ENCODE results near the gene THEM4. TPM values are rescaled to one million over a fixed set of nuclear protein-coding genes. Genes with fewer than 3 reads are reported as not detected.

The THEM4 gene
- total RNA-seq, 1 experiment from 2014 or later = 18.6 TPM

- CTCF ChIA-PET = interaction anchor here (0.5 to 2.5 kb wide), 7 partner anchors 9 to 245 kb away, joined by 3 to 7 read pairs (median 5); no protein-coding TSS in a partner anchor
- no peaks in the 10 kb centered on the region for H3K9me3 Mint-ChIP-seq (ENCODE audit: low read depth, unreplicated experiment)
- H3K4me1 Mint-ChIP-seq (ENCODE audit: low read depth, unreplicated experiment) = peaks cover 51% of the 10 kb centered on the region
- H3K36me3 Mint-ChIP-seq (ENCODE audit: insufficient read depth, unreplicated experiment) = peaks cover 34% of the 10 kb centered on the region
- DNase-seq = no peak
- intact Hi-C loops (cut with micrococcal nuclease; ENCODE audit: unreplicated experiment) = loop anchor here (5.0 to 10.0 kb wide), 3 partner anchors 222 to 644 kb away; partner anchors contain the start of genes PIP5K1A and VPS72
- H3K27me3 Mint-ChIP-seq (ENCODE audit: unreplicated experiment) = no peaks in the 10 kb centered on the region
- peak overlapping the region; percentile 98 for H3K27ac Mint-ChIP-seq (ENCODE audit: unreplicated experiment)
- no TSS peak for BruUV-seq (replicated peaks)
- H3K4me3 Mint-ChIP-seq (ENCODE audit: low read depth, unreplicated experiment) = peak overlapping the region; percentile 91
- TF ChIP-seq CTCF (IDR thresholded peaks at IDR 0.05; ENCODE audit: unreplicated experiment) = no peak
Observed at GRCh38 chr1:151839082-151839412, 70.3 kb downstream of the THEM4 start.

GRCh38 chr1:151838222-151839081, 70.9 kb downstream of the THEM4 start:
- no TSS peak for BruUV-seq (replicated peaks)
- Mint-ChIP-seq H3K4me1 (ENCODE audit: low read depth, unreplicated experiment) (peaks cover 54% of the 10 kb centered on the region), H3K9me3 (ENCODE audit: low read depth, unreplicated experiment) (no peaks in the 10 kb centered on the region), H3K4me3 (ENCODE audit: low read depth, unreplicated experiment) (peak overlapping the region; percentile 91), H3K27me3 (ENCODE audit: unreplicated experiment) (no peaks in the 10 kb centered on the region), H3K36me3 (ENCODE audit: insufficient read depth, unreplicated experiment) (peaks cover 34% of the 10 kb centered on the region), H3K27ac (ENCODE audit: unreplicated experiment) (peak overlapping the region; percentile 98)
- intact Hi-C loops (cut with micrococcal nuclease; ENCODE audit: unreplicated experiment) = loop anchor here (5.0 to 10.0 kb wide), 3 partner anchors 221 to 644 kb away; partner anchors contain the start of genes PIP5K1A and VPS72
- DNase-seq = no peak
- TF ChIP-seq CTCF (IDR thresholded peaks at IDR 0.05; ENCODE audit: unreplicated experiment) = no peak
- CTCF ChIA-PET = interaction anchor here (1.4 to 2.5 kb wide), 2 partner anchors 47 to 160 kb away, joined by 3 to 7 read pairs; no protein-coding TSS in a partner anchor

GRCh38 chr1:151837884-151838221, 71.5 kb downstream of the THEM4 start:
- H3K27ac Mint-ChIP-seq (ENCODE audit: unreplicated experiment) = peak overlapping the region; percentile 78
- no peak for DNase-seq
- H3K4me3 Mint-ChIP-seq (ENCODE audit: low read depth, unreplicated experiment) = no peak overlapping the region
- intact Hi-C loops (cut with micrococcal nuclease; ENCODE audit: unreplicated experiment) = loop anchor here (2.0 to 10.0 kb wide), 6 partner anchors 47 to 643 kb away; partner anchors contain the start of genes PIP5K1A, TDRKH, TUFT1 and VPS72
- no peaks in the 10 kb centered on the region for H3K9me3 Mint-ChIP-seq (ENCODE audit: low read depth, unreplicated experiment)
- H3K36me3 Mint-ChIP-seq (ENCODE audit: insufficient read depth, unreplicated experiment) = peaks cover 34% of the 10 kb centered on the region
- no TSS peak for BruUV-seq (replicated peaks)
- CTCF ChIA-PET = no interaction called here
- no peak for TF ChIP-seq CTCF (IDR thresholded peaks at IDR 0.05; ENCODE audit: unreplicated experiment)
- H3K4me1 Mint-ChIP-seq (ENCODE audit: low read depth, unreplicated experiment) = peaks cover 60% of the 10 kb centered on the region
- H3K27me3 Mint-ChIP-seq (ENCODE audit: unreplicated experiment) = no peaks in the 10 kb centered on the region

- intact Hi-C loops (cut with micrococcal nuclease; ENCODE audit: unreplicated experiment) = loop anchor here (2.0 to 10.0 kb wide), 6 partner anchors 46 to 642 kb away; partner anchors contain the start of genes PIP5K1A, TDRKH, TUFT1 and VPS72
- peak overlapping the region; percentile 78 for H3K27ac Mint-ChIP-seq (ENCODE audit: unreplicated experiment)
- CTCF ChIA-PET = interaction anchor here (0.6 to 1.7 kb wide), 17 partner anchors 9 to 526 kb away, joined by 3 to 12 read pairs (median 4); partner anchors contain the start of genes MRPL9 and TUFT1
- no peak for TF ChIP-seq CTCF (IDR thresholded peaks at IDR 0.05; ENCODE audit: unreplicated experiment)
- H3K4me1 Mint-ChIP-seq (ENCODE audit: low read depth, unreplicated experiment) = peaks cover 67% of the 10 kb centered on the region
- H3K27me3 Mint-ChIP-seq (ENCODE audit: unreplicated experiment) = no peaks in the 10 kb centered on the region
- H3K36me3 Mint-ChIP-seq (ENCODE audit: insufficient read depth, unreplicated experiment) = peaks cover 34% of the 10 kb centered on the region
- no peak overlapping the region for H3K4me3 Mint-ChIP-seq (ENCODE audit: low read depth, unreplicated experiment)
- DNase-seq = no peak
- no TSS peak for BruUV-seq (replicated peaks)
- H3K9me3 Mint-ChIP-seq (ENCODE audit: low read depth, unreplicated experiment) = no peaks in the 10 kb centered on the region
Observed at GRCh38 chr1:151837197-151837596, 72.1 kb downstream of the THEM4 start.
